GM21447 (cell line): Measurements from ENCODE around the gene KCNJ10.

Source experiments
- ATAC-seq: cut with Tn5 transposase; IDR thresholded peaks from one replicate; pipeline ENCODE4 v1.9.1; 2021; ENCODE audit not compliant: unreplicated experiment

The KCNJ10 gene

DNA sequence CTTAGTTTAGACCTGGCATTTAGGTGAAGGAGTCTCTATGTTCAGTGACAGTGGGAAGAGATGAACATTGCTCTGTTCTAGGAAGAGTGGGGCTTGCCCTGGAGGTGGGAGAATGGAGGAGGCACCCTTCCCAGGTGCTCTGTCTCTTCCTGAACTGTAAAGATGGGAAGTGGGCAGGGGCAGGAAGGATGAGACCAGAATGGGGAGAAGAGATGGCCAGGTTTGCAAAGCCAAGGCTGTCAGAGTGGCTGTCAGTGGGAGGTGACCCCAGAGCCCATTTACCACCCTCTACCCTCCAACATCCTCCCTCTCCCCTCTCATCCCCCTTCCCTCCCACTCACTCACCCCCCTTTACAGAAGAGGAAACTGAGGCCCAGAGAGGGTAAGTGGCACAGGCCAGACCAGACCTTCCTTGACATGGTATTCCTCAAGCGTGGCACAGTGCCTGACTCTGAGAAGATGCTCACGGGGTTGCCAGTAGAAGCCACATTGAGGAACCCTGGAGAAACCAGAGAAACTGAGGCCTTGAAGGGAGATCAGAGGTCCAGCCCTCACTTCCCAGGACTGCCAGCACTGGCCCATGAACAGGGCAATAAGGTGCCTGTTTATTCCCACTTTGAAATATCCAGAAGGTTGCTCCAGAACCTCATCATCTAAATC is 29.9 kb upstream of the KCNJ10 start:
- ATAC-seq, result no peak

DNA sequence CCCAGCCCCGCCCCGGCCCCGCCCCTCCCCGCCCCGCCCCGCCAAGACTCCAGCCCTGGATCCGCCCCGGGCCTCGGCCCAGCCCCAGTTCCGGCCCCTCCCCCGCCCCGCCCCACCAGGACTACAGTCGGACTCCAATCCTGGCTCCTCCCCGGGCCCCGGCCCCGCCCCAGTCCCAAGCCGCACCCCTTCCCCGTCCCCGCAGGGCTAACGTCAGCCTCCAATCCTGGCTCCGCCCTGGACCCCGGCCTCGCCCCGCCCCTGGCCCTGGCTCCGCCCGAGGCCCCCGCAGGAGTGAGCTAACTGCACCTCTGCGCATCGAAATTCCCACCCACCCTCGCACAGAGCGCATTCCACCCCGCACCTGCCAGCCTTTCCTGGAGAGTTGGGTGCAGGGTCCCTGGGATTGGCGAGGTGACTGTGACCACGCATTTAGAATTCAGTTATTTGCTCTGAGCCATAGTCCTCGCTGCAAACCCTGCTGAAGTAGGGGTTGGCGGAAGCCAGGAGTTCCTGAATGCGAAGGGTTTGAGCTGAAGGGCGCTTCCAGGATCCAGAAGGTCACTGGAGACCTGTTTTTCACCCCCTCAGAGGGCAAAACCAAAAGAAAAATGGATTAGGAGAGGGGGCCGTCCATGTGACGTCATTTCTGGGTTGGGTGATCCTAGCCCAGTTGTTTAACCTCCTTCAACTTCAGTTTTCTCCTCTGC is 29.0 kb upstream of the KCNJ10 start:
- peak; percentile 80 for ATAC-seq

- peak; percentile 48 for ATAC-seq
These were observed 28.2 kb upstream of the KCNJ10 start, which contains the start of gene IGSF8 for GRCh38 chr1:160097911-160098851. TSS of gene IGSF8 (minus strand) at chr1:160098619. CDS start at chr1:160098472, 147 bp downstream.

- no peak for ATAC-seq
These were observed 27.4 kb upstream of the KCNJ10 start for GRCh38 chr1:160097151-160097910.

DNA sequence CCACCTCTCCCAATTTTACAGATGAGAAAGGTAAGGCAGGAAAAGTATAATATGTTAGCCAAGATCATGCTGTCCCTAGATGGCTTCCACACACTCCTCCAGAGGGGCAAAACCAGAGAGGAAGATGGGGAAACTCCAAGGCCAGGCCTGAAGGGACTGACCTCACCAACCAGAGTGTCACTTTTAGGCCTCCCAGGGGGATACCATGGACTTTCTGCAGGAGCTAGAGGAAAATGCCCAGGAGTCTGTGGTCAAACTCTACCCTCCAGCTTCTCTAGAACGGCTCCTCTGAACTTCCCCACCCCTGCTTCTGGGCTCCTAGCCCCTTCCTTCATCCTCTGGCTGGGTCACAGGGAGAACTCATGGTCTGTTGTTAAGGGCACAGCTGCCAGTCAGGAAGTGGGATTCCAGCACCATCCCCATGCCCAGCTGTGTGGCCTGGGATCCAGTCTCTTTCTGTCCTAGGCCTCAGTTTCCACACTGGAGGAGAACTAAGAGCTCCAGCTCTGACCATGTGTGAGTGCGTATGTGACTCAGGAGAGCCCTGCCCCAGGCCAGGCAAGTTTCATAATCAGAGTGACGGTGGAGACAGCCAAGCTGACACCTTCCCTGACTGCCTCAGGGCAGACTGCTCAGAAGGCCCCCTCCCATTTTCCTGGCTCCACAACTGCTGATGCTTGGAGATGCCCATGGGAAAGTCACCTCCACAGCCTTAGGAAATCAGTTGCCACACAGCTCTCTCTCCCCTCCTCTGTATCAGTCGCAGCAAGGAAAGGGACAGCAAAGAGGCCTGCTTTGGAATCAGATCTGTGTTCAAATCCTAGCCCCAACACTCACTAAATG is 26.5 kb upstream of the KCNJ10 start:
- no peak for ATAC-seq

DNA sequence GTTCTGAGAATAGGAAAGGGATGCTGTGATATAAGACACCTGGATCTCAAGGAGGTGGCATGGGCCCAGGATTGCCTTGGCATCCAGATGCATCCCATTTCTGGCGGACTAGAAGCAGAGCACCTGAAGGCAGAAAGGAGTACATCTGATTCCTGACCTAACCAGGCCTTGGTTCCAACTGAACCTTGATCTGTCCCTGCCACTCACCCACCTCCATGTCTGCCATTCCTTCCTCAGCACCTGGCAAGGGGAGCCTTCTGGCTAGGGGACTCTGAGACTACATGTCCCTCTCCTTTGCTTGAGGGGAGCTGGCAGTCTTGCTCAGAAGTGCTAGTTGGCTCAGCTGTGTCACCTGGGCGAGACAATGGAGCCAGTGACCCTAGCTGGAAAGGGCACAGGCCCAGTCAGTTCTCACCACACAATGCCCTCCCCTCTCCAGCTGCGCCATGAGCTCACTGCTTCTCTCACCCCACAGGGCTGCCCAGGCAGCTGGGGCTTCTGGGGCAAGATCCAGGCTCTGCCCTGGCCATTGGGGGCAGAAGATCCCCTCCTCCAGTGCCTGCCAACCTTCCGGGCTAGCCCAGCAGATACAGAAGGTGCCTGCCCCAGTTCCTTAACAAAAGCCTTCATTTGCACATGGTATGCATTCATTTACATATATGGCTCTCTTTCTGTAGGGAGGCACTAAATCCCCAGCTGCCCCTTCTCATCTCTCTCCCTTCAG is 25.6 kb upstream of the KCNJ10 start:
- ATAC-seq, result no peak

DNA sequence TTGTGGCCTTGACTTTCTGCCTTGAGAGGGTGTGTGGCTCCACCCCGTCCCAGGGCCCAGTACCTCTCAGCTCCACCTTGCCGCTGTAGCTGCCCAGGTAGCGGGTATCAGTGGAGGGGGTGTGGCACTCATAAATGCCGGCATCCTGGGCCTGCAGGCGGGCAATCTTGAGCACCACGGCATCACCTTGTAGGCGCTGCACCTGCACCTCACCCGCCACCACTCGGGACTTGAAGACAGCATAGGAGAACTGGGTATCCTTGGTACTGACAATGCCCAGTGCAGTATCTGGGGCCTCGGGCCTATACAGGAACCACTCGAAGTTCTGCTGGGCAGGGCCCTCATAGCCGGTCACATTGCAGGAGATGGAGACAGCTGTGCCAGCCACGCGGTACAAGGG is 24.8 kb upstream of the KCNJ10 start:
- ATAC-seq, result no peak

- ATAC-seq, result no peak
These were observed 24.3 kb upstream of the KCNJ10 start for GRCh38 chr1:160094291-160094625.

DNA sequence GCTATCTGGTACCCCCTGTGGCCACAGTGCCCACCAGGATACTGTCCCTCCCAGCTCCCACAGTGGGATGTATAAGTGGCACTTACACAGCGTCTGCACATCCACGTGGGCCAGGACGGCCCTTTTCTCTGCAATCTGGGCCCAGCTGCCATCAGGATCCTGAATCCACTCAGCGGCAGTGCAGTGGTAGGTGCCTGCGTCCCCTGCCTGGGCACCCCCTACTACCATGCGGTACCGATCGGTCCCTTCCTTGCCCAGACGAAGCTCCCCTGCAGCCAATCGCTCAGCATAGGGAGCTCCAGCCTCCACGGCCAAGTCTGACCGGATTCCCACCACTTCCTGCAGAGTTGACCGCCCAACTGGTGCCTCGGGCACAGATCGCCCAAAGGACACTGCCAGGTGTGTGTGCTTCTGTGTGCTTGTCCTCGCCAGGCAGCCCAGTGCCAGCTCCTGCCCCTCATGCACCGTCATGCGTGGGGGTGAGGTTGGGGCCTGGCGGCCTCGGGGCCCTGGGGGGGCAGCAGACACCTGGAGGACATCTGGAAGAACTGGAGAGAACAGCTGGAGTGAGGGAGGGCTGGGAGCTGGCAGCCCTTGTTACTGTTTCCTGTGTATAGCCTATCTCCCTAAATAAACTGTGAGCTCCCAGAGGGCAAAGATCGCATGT is 23.8 kb upstream of the KCNJ10 start:
- no peak for ATAC-seq

DNA sequence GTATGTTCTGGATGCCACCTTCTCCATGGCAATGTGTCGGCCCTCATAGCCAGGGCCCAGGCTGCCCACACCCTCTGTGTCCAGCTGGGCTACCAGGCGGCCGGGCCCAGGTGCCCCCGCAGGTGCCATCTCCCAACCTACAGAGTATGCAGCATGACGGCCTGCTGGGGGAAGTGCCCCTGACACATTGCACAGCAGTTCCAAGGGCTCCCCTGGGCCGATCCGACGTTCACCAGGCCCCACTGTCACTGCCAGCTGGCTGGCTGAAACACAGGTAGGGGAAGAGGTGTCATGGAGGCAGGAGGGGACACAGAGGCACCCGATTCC is 23.1 kb upstream of the KCNJ10 start:
- no peak for ATAC-seq

DNA sequence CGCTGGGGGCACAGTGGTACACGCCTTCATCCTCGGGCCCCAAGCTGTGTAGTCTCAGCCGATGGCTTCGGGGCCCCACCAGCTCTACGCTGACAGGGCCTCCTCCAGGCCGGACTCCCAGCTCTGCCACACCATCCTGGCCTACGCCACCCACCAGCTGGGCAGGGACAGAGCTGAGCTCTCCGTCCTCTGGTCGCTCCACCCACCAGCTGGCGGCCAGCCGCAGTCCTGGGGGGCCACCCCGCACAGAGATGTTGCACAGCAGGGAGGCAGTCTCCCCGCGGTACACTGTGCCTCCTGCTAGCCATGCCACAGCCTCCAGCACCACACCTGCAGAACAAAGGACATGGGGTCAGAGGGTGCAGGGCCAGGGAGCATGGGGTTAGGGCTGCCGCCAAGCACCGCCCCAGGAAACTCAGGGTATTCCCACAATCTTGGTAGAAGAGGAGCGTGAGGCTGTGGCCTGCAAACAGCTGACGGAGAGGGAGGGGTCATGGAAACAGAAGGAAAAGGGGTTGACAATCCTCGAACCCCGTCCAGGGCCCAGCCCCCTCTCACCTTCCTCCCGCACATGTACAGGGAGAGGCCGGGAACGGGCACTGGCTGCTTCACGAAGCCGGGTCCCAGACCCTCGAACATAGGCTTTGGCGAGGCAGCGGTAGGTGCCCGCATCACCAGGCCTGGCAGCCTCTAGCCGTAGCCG is 22.6 kb upstream of the KCNJ10 start:
- no peak for ATAC-seq

DNA sequence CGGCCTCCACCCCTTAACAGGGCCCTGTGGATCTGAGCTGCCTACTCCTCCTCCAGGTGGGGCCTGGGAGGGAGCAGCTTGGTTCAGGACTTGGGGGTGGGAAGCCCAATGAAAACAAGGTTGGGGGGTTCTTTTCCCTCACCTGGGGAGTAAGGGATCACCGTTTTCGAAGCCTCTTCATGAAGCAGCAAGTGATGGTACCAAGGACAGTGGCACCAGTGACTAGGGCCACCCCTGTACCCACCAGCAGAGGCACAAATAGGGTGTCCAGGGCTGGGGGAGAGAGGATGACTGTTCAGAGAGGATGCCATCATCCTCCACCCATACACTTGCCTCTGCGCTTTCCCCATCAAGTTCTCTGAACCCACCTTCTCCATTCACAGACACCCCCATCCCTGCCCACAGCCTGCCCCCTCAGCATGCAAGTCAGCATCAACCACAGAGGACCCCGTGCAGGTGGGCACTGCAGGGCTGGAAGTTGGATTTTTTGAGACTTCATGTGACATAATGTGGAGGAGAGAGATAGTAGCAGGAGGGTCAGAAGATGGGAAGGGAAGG is 21.8 kb upstream of the KCNJ10 start:
- ATAC-seq, result no peak

- no peak for ATAC-seq
These were observed 20.8 kb upstream of the KCNJ10 start for GRCh38 chr1:160090760-160091159.

GRCh38 chr1:160089883-160090282 is 19.9 kb upstream of the KCNJ10 start:
- no peak for ATAC-seq

DNA sequence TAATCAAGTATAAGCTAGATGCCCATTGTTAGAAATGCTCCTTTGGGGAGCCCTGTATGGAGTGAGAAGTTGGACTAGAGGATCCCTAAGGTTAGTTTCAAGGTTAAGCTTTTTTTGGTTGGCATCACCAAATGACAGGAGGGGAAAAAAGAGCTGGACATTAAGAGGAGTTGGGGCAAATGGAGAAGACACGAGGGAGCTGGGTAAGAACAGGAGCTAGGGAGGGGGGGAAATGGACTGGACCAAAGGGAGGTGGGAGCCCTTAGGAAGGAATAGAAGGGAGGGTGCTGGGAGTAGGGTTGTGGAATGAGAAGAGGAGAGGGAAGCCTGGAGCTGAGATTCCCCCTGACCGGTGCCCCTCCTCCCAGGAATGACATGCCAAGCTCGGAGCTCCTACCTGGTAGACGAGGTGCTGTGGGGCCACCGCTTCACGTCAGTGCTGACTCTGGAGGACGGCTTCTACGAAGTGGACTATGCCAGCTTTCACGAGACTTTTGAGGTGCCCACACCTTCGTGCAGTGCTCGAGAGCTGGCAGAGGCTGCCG is 17.2 kb upstream of the KCNJ10 start:
- no peak for ATAC-seq

DNA sequence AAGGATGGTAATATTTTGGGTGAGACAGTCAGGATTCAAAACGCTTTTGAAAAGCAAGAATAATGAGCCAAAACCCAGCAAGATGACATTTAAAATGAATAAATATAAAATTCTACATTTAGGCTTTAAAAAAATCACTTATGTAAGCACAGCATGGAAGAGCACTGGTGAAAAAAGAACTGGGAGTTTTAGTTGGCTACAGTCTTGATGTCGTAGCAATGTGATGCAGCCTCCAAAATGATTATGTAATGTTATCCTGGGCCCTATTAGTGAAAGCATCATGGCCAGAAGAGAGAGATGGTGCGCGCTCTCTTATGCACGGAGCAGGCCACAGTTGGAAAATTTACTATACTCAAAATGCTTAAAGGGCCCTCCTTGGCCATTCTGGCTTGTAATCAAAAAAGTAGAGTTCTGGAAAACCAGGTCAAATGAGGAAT is 16.5 kb upstream of the KCNJ10 start:
- ATAC-seq, result no peak

GRCh38 chr1:160085686-160086455 is 15.9 kb upstream of the KCNJ10 start:
- ATAC-seq, result no peak
